RPMI7951 (cell line): Measurements from ENCODE around the gene LRRN3. TPM values are rescaled to one million over a fixed set of nuclear protein-coding genes. Genes with fewer than 3 reads are reported as not detected.
A peak's percentile ranks its signal among the peaks of the same experiment; 100 is the strongest.

Source experiments
- DNase-seq: peaks from one replicate; pipeline ENCODE4 v3.0.0-alpha.2; 2012; ENCODE audit warnings: low read depth
- total RNA-seq: library from RNA; depleted of rRNA; stranded (reverse); fragments of >200 nt; shearing (Covaris generic); gene quantifications from 2 replicates; pipeline ENCODE4 v1.2.3, GENCODE V29; 2014

LRRN3 gene
- total RNA-seq, 1 experiment from 2014 or later, result 3.4 TPM

- DNase-seq, result no peak
These were observed 71.8 kb downstream of the LRRN3 start for GRCh38 chr7:111162692-111163091.

GRCh38 chr7:111164442-111164841 is 73.5 kb downstream of the LRRN3 start:
- peak; percentile 1 for DNase-seq

DNA sequence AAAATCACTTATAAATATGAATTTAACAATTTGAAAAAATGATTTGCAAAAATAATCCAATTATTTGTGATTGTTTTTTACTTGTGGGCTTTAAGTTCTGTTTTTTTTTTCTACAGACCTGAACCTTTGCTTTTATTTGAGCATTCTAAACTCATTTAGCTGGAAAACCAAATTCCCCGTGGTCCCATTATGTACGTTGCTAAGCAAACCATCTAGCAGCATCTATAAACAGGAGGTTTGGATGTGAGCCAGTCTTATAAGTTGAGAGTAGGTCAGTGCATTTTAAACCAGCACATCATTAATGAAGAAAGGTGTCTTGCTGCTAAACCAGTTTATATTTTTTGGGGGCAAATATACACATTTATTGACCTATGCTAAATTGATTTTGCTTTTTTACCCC is 77.3 kb downstream of the LRRN3 start:
- DNase-seq, result peak; percentile 16

- no peak for DNase-seq
These were observed 81.8 kb downstream of the LRRN3 start for GRCh38 chr7:111172564-111173257.

GRCh38 chr7:111173528-111173927 is 82.6 kb downstream of the LRRN3 start:
- no peak for DNase-seq

- DNase-seq, result no peak
These were observed 83.1 kb downstream of the LRRN3 start for GRCh38 chr7:111173990-111174389.

DNA sequence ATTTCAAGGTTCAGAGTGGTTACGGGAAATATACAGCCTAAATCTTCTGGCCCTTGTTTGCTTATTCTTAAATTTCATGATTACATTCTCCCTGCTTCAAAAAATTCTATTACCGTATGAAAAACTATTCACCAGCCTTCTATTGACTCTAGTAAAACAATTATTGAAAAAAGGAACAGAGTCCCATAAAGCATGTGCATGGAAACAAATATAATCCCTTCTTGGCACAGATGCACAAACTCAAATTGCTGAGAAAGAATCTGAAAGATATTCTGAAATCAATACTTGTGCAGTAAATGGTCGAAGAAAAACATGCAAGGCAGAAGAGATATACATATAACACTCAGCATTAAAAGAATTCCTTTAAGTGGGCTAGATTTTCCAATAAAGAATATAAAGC is 83.6 kb downstream of the LRRN3 start:
- no peak for DNase-seq
